AML-193 (cell line): ENCODE results near the gene TOB1.

ENCODE experiments used
- DNase-seq, 2 experiments: peaks; one replicate each; lab custom pipeline; 2025; lab: John Stamatoyannopoulos, UW

The TOB1 gene, protein sequence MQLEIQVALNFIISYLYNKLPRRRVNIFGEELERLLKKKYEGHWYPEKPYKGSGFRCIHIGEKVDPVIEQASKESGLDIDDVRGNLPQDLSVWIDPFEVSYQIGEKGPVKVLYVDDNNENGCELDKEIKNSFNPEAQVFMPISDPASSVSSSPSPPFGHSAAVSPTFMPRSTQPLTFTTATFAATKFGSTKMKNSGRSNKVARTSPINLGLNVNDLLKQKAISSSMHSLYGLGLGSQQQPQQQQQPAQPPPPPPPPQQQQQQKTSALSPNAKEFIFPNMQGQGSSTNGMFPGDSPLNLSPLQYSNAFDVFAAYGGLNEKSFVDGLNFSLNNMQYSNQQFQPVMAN

DNA sequence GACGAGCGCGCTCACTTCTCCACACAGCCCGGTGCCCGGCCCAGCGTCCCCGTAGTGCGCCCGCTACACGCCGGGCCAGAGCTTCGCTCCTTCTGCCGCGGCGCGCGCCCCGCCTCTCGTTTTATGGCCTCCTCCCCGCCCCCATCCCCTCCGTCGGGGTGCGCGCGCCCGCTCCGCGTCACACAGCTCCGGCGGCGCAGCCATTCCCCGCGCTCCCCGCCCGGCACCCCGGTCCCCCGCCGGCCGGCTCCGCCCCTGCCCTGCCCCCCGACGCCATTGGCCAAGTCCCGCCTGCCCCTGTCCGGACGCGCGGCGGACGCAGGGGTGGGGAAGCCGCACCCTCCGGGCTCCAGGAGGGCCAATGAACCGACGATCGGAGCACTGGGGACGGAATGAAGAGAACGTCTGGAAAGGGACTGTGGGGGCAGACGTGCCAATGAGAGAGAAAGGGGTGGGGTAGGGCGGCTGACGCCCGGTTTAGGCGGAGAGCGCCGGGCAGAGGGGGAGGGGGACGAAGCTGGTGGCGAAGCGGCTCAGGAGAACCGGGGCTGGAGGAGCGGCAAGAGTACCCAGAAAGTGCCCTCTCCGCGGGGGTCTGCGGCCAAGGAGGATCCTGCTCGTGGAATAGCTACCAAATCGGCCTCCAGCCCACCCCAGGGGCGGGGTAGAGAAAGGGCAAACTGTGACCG lies at the start of gene TOB1:
Gene TOB1 (minus strand): TSS at position 94 of the 689 bp plus-strand sequence. CDS start 2,337 bp downstream, outside the sequence.
- peak; percentile 94 to 99 for DNase-seq

DNA sequence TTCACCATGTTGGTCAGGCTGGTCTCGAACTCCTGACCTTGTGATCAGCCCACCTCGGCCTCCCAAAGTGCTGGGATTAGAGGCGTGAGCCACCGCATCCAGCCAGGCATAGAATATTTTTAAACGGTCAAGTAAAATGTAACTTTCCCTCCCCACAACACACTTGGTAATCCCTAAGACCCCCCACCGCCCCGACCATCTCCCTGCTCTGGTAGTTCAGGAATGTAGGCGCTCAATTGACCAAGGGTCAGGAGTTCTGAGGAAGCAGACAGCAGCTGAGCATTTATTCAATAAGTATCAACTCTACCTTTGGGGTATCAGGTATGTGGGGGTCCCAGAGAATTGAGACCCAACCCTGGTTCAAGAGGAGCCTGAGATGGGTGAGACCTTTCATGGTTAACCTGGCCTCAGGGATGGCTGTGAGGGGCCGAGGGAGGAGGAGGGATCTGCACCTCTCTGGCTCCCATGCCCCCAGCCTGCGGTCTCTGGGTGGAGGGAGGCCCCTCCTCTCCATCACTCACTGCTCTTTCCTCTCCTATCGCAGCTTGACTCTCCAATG lies 48.4 kb upstream of the TOB1 start:
- no peak for DNase-seq

DNA sequence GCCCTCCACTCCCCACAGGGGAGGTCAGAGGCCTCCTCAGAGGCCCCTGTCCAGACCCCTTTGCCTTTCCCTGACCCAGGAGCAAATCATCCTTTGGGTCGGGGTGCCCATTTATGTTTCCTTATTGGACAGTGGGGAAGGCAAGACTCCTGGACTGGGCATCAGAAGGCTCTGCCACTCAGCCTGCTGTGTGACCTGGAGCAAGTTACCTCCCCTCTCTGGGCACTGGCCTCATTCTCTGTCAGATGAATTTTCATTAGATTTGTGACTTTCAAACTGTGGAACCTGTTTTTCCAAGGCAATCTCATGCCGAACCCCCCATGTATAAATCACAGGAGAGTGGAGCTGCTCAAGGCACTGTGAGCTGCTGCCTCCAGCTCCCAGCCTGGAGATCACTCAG lies 47.0 kb upstream of the TOB1 start:
- no peak for DNase-seq

DNA sequence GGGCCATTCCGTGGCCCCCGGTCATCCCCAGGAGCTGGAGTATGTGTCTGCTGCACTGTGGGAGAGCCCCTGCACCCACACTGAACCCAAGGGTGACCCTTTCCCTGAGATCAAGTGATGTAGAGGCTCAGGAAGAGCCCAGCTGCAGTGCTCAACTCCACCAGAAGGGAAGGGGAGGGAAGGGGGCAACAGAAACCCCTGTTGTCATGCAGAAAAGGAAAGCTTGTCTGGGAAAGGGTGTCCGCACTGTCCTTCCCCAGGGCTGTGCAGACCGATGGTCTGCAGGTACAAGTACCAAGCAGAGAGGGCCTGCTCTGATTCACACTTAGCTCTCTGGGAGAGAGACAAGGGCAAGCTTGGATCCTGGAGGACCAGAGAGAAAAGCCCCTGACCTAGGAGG lies 45.7 kb upstream of the TOB1 start:
- no peak for DNase-seq

DNA sequence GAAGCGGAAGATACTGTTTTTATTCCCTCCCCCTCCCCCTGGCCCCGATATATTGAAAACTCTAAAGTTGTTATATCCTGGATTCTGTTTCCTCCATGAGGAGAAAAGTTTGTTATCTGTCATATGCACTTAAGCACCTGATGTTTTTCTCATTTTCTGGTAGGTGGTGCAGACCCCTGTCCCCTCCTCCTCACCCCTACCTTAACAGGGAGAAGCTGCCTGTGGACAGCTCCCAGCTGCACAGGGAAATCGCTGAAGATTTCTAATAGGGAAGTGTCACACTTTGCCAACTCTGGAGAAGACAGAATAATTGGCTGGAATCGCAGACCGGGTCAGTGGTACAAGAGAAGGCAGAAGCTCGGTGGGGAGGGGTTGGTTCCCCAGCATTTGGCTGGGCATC lies 45.3 kb upstream of the TOB1 start:
- no peak for DNase-seq

DNA sequence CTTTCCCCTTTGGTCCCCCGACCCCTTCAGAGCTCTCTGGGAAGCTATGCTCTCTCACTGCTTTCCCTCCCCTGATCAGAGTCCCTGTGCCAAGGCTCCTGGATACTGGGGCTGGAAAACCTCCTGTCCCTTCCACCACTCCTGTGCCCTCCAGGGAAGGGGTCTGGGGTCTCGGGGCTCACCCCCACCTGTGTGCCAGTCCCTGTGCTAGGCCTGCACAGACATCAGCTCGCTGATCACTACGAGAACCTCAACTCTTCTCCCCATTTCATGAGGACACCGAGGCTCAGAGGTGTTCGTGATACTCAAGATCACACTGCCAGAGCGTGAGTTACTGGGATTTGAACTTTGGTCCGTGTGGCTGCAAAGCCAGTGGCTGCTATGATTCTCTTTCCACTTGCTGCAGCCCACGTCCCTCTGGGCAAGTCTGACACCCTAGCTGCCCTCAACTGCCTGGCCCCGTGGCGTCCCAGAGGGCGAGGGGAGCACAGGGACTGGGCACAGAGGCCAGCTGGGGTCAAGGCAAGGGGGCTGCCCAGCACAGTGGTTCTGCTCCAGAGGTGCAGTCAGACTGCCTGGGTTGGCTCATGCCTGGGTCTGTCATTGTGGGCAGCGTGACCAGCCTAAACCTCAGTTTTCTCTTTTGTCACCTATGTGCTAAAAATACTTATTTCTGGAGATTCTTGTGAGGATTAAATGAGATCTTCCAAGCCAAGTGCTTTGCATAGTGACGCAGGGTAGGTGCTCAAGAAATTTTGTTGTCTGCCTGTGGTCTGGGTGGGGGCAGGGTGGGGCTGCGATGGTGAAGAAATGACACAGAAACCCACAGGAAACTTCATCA lies 43.8 kb upstream of the TOB1 start:
- peak; percentile 85 to 86 for DNase-seq

DNA sequence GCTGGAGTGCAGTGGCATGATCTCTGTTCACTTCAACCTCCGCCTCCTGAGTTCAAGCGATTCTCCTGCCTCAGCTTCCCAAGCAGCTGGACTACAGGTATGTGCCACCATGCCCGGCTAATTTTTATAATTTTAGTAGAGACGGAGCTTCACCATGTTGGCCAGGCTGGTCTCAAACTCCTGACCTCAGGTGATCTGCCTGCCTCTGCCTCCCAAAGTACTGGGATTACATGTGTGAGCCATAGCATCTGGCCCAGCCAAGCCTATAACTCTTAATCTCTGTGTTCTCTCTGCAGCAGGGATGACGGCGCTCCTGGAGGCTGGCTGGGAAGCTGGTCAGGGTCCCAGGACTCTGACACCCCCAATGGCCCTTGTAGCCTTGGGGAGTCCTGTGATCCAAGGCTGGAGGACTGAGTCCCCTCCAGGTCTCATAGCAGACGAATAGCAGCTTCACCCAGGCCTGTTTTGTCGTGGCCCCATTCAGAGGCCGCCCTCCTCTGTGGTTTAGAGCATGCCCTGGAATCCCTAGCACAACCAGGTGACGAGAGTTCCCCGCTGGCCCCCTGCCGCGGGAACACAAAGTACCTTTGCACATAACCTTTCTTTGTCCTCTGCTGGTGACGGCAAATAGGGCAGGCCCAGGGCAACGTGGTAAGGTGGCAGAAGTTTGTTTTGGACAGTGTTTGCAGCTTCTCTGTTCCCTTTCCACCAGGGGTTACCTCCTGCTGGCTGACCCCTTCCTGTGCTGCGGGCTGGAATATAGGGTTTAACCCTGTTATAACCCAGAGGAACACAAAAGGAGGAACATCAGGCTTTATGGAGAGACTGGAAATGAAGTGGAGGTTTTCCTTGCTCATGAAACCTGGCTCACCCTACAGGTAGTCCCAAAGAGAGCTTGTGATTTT lies 43.0 kb upstream of the TOB1 start:
- DNase-seq = no peak

DNA sequence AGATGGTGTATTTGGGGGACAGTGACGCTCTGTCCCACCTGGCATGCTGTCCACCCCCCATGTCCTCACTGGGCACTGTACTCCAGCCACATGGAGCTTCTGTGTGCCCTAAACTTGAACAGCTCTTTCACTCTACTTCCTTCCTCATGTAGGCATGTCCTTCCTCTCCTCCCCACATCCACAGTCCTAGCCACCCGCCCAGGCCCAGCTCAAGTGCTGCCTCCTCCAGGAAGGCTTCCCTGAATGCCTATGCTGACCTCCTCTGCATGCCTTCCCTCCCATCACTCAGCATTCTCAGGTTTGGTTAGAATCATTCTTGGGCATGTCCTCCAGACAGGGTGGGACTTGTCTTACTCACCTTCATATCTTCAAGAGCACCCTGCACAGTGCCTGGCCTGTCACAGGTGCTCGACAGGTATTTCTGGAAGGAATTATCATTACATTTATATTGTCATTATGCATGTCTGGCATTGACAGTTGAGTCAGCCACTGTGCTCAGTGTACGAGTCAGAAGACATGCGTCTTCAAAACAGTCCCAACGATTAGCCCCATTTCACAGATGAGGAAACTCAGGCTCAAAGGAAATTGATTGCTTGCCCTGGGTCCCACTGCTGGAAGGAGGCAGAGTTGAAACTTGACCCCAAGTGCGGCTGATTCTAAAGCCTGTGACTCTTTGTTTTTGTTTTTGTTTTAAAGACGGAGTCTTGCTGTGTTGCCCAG lies 42.1 kb upstream of the TOB1 start:
- DNase-seq = no peak

DNA sequence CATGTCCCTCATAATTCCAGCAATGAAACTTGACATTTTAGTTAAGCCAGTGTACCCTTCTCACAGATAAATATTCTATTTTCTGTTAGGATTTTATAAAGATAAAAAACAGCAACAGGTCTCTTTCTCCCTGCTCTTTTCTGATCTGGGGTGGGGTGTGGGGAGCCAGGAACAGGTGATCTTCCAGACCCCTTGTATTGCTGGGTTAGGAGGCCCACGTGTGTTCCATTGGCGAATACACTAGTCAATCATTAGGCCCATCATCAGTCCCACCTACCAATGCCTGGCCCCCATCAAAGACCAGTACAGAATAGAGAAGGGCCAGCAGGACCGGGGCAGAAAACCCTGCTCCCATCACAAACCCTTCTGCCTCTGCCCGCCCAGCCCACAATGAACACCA lies 40.3 kb upstream of the TOB1 start:
- no peak for DNase-seq

DNA sequence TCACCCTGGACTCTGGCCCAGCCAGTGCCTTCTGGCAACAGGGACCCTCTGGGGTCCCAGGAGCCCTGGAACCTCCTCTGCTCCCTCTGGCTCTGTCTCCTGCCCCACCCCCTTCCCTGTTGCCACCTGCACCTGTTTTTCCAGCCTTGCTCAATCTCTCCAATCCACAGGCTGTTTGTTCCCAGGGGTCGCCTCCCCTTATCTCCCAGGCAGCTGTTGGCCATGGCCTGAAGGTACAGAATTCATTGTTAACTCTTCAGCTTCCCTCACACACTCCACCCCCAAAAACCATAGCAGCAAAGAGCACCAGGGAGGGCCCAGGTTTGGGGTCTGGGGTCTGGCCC lies 39.3 kb upstream of the TOB1 start:
- no peak for DNase-seq

DNA sequence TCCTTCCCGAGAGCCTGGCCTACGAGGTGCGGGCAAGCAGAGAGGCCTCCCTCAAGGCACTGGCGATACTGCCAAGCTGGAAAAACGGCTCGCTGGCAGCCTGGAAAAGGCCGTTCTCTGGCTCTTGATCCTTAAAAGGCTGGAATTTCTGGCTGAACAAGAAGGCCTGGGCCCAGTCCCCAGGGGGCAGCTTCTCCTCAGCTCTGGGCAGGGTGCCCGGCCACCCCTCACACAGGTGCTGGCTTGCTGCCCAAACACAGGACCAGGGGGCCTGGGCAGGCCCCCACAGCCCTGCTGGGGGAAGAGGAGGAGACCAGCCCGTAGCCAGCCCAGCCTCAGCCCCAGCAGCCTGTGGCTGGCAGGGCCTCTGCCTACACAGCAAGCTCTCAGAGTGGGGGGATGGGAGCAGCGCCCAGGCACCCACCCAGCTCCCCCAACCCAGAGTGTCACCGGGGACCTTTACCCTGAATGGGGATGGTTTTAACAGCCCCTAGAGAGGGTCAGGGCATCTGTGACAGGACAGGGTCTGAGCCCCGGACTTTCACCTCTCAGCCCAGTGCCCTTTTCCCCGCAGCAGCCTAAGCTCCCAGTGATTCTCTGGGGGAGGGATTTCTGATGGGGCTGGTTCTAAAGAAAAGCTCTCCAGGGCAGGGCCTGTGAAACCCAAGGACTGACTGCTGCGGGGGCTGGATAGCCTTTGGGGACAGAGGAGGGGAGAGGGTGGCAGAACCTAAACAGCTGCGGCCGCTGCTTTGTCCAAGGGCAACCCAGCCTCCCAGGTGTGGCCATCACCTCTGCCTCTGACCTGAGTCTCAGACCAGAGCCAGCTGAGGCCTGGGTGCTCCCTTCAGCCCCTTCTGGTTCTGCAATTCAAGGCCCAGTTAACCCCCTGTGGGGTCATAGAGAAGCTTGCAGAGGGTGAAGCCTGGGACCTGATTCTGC lies 38.6 kb upstream of the TOB1 start:
- no peak for DNase-seq

DNA sequence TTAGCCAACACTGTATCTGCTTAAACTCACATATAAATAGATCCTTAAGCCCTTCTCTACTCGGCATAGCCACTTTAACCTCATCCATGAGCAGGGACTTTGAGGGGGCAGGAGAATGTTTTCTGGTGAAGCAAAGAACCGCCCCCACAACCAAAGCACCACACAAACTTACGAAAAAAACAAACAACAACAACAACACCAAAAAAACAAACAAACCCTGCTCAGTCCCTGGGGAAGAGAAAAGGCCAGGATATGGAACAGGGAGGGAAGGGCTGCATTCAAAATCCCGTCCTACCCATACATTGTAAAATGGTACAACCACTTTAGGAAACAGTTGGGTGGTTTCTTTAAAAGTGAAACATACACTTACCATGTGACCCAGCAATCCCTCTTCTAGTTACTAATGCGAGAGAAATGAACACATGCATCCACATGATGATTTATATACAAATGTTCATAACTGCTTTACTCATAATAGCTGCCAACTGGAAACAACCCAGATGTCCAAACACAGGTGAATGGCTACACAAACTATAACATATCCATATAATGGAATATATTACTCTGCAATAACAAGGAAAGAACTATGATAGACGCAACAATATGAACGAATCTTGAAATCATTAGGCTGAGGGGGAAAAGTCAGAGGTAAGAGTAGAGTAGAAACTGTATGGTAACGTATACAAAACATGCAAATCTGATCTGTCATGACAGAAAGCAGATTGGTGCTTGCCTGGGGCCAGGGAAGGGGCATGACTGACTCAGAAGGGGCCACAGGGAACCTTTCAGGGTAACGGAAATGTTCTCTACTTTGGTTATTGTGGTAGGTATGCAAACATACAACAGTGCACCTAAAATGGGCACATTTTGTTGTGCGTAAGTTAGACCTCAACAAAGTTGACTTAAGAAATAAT lies 37.7 kb upstream of the TOB1 start:
- no peak for DNase-seq

DNA sequence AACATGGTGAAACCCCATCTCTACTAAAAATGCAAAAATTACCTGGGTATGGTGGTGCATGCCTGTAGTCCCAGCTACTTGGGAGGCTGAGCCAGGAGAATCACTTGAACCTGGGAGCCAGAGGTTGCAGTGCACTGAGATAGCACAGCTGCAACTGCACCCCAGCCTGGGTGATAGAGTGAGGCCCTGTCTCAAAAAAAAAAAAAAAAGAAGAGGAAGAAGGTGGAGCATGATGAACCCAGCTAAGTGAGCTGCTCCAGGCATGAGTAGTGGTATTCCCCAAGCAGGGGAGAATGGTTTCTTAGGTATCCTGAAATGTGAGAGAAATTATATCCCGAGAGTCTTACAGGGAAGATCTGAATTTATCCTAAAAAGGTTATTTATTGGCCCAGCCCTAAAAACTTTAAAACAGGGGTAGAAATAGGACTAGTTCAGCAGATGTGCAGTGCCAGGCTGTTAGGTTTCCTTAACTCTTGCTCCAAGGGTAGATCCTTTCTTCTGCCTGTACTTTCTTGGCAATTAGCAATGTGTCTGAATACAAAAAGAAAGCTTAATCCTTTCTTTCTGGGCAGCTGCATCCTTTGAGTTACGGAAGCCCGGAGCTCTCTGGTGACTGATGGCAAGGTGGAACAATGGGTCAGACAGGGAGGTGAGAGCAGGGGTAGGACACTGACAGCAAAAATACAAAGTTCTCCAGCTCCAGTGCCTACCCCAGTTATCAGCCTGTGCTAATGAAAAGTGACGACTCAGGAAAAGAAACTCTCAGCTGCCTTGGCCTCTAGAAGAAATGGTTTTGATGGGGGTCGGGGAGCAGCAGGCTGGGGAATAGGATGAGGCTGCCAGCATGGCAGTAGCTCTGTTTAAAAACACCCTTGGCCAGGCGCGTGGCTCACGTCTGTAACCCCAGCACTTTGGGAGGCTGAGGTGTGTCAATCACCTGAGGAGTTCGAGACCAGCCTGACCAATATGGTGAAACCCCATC lies 36.5 kb upstream of the TOB1 start:
- no peak for DNase-seq

DNA sequence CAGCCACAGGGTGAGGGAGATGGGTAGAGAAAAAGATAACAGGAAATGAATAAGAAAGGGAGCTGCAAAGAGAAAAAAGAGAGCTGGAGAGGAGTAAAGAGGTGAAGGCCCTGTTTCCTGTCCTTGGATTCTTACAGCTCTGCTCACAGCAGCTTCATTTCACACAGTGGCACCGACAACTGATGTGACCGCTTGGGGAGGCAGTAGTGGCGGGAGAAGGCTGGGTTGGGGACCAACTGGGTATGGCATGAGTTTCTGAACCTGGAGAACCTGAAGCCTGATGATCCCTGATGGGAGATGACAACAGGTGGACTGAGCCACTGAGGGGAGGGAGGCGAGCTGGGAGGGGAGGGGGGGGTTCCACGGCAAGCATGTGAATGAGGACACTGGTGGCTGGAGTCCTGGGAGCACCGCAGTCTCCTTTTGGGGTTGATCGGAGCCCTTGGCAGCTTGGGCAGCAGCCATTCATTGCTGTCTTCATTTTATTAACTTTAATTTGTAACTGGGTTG lies 34.3 kb upstream of the TOB1 start:
- no peak for DNase-seq

DNA sequence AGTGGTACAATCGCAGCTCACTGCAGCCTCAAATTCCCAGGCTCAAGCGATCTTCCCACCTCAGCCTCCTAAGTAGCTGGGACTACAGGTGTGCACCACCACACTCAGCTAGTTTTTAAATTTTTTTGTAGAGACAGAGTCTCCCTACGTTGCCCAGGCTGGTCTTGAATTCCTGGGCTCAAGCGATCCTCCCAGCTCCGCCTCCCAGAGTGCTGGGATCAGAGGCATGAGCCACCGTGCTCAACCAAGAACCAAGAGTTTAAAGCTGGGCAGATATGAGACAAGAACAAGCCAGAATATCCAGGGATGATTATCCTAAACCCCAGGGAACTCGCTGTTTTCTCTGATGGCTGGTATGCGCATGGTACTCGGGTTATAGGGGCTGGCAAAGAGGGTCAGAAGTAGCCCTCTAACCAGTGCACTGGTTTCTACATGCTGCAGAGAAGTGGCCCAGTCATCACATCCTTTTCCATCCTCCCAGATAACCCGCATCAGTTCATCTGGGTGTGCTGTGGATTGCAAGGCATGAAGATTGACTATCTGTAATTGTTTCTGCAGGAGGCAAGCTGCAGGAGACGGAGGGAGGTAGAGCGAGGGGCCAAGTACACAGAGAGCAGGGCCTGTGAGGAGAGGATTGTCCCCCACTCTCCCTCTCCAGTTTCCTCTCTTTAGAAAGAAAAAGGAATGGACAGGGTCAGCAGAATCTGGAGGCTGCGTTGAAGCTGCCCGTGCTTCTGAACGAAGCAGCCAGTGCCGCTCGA lies 33.6 kb upstream of the TOB1 start:
- no peak for DNase-seq

DNA sequence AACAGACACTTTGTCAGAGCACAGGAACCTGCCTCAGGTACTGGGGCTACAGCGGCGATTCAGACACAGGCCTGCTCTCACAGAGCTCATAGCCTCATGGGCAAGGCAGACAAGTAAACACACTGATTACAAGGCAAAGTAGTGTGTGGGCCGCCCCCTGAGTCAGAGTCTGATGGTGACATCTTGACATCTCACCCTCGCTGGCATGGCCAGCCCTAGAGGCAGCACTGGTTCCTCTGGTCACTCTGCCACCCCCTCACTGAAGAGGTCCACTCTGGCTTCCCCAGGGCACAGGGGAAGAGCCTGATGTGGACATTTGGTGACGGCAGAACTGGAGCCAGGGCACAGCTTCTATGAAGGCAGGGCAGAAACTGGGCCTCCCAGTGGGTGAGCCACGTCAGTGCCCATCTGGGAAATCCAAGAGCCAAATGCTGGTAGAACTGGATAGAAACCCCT lies 32.9 kb upstream of the TOB1 start:
- no peak for DNase-seq
